GM20431 (cell line): ENCODE results near the gene FAM20C.
"Not testable (repeated sequence)": the region's sequence is repeated elsewhere in the genome, so short reads cannot be mapped to it uniquely, and the experiment has no call there.

Experiments used
- in situ Hi-C: fragments of 300-500 bp; cut with MseI, MboI; formaldehyde crosslinking; loops from one replicate; pipeline ENCODE4 v1.15.0; 2020; ENCODE audit warnings: low sequenced_read_pairs; ENCODE audit not compliant: unreplicated experiment

The FAM20C gene

GRCh38 chr7:234708-235553, 42.6 kb downstream of the FAM20C start:
- in situ Hi-C loops, result no loop called here

GRCh38 chr7:235576-236395, 43.4 kb downstream of the FAM20C start:
- in situ Hi-C loops, result no loop called here

GRCh38 chr7:236967-237366, 44.6 kb downstream of the FAM20C start:
- in situ Hi-C loops, result no loop called here

GRCh38 chr7:237385-237784, 45.0 kb downstream of the FAM20C start:
- in situ Hi-C loops, result no loop called here

- in situ Hi-C loops, result no loop called here
Observed at GRCh38 chr7:240146-240676, 47.8 kb downstream of the FAM20C start.

GRCh38 chr7:240887-241421, 48.6 kb downstream of the FAM20C start:
- in situ Hi-C loops, result no loop called here

- in situ Hi-C loops, result no loop called here
Observed at GRCh38 chr7:241513-241912, 49.1 kb downstream of the FAM20C start.

GRCh38 chr7:242826-243579, 50.6 kb downstream of the FAM20C start:
- in situ Hi-C loops, result not testable (repeated sequence)

- in situ Hi-C loops, result not testable (repeated sequence)
Observed at GRCh38 chr7:243580-243978, 51.2 kb downstream of the FAM20C start.

GRCh38 chr7:244974-245373, 52.6 kb downstream of the FAM20C start:
- in situ Hi-C loops, result no loop called here

- in situ Hi-C loops, result no loop called here
Observed at GRCh38 chr7:245574-246295, 53.4 kb downstream of the FAM20C start.

- in situ Hi-C loops, result no loop called here
Observed at GRCh38 chr7:246451-246850, 54.1 kb downstream of the FAM20C start.

- in situ Hi-C loops, result no loop called here
Observed at GRCh38 chr7:247181-247580, 54.8 kb downstream of the FAM20C start.

- in situ Hi-C loops, result no loop called here
Observed at GRCh38 chr7:247636-248035, 55.3 kb downstream of the FAM20C start.

GRCh38 chr7:248732-249435, 56.5 kb downstream of the FAM20C start:
- in situ Hi-C loops, result no loop called here

- in situ Hi-C loops, result no loop called here
Observed at GRCh38 chr7:249989-250388, 57.6 kb downstream of the FAM20C start.

- in situ Hi-C loops, result no loop called here
Observed at GRCh38 chr7:250523-250922, 58.2 kb downstream of the FAM20C start.

- in situ Hi-C loops, result no loop called here
Observed at GRCh38 chr7:251005-251404, 58.6 kb downstream of the FAM20C start.
